Caki2 (cell line): ENCODE data around the gene PDGFC. TPM values are rescaled to one million over a fixed set of nuclear protein-coding genes. Genes with fewer than 3 reads are reported as not detected.
A peak's percentile ranks its signal among the peaks of the same experiment; 100 is the strongest.

Source experiments
- DNase-seq: peaks from one replicate; pipeline ENCODE4 v3.0.0-alpha.2; 2015; ENCODE audit warnings: low read depth
- in situ Hi-C: cut with HindIII; loops from 2 replicates; pipeline ENCODE4 v1.10.0; 2016; ENCODE audit warnings: low sequenced_read_pairs, low pct_unique_long_range_greater_than_20kb, mixed read lengths
- total RNA-seq: library from RNA; depleted of rRNA; stranded (reverse); fragments of >200 nt; shearing (Covaris generic); gene quantifications from 2 replicates; pipeline ENCODE4 v1.2.3, GENCODE V29; 2014; ENCODE audit warnings: low replicate concordance

Gene PDGFC
- total RNA-seq, 1 experiment from 2014 or later = 120 TPM

DNA sequence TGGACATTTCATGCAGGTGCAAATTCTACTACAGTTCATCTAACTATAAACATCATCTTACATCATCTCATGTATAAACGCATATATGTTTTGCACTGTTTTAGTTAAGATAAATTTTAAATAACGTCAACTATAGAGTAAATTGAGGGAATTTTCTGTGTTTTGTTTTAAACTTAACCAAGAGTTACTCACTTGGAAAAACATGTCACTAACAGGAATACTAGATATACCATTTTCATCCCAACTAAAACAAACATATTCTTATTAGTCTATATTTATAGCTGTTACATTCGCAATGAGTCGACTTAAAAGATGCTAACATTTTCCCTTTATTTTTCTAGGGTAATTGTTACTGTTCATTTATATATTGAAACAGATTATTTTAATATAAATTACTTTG, 159.6 kb downstream of the PDGFC start:
- no peak for DNase-seq
- in situ Hi-C loops = no loop called here

DNA sequence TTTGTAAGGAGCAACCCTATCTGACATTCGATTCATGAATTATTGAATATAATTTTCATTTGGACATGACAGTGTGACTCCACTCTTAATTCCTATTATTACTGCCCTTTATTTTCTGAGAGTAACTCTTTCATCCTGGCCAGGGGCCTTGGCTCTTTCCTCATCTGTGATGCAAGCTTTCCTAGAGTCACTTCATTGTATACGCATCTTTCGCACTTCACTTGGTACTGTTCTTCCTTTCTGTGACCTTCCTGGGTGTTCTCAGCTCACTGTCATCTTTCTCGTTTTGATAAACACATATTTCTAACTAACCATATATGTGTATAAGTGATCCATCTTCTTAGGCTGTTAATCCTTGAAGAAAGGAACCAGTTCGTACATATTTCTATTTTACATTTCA, 160.3 kb downstream of the PDGFC start:
- in situ Hi-C loops = no loop called here
- no peak for DNase-seq

GRCh38 chr4:156805696-156806095, 165.9 kb downstream of the PDGFC start:
- no peak for DNase-seq
- in situ Hi-C loops = no loop called here

DNA sequence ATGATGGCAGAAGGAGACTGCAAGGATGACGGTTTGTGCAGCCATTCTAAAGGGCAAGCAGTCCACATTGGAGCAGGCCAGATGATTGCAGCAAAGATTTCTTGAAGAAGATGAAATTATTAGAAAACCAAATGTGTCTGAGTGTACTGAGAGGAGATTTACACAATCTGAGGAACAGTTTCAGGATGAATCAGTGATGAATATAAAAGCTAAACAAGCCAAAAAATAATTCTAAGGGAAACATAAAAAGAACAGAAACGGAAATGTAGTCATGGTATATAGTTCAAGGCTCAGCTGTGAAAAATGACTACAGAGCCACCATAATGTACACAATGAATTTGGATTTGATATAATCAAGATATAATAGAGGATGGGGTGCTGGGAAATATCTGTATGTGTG, 168.5 kb downstream of the PDGFC start:
- no peak for DNase-seq
- in situ Hi-C loops = no loop called here

DNA sequence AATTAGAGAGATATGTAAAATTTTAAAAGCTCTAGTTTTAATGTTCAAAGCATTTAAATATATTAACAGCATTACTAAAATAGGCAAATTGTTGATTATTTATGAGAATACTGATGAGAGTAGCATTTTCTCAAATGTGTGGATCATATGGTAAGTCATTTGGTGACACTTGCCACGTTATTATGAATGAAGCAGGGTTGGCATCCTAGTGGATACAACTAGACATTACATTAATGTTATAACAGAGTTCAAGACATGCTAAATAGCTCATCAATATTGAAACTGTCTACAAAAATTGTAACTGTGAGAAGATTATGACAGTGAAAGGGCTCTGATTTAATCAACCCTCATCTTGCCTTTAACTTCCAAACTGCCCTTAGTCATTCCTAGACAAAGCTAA, 171.1 kb downstream of the PDGFC start:
- in situ Hi-C loops = no loop called here
- no peak for DNase-seq

DNA sequence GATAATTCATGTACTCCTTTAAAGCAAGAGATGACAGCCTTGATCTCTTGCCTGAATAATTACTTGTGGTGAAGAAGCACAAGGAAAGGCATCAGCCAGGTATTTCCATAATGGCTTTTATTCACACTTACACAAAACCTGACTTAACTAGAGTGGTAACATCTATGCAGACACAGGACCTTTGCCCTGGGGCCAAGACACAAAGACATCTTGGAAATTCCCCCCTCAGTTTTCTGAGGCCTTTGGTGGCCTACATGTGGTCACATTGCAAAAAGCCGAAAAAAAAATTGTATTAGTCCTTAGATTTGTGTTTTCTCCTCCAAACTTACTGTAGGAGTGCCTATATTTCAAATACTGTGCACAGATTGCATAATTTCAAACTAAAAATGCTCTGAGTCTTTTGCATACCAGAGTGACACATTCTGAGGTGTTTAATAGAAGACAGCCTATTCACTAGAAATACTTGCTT, 172.4 kb downstream of the PDGFC start:
- in situ Hi-C loops = no loop called here
- DNase-seq = no peak

- DNase-seq = no peak
- in situ Hi-C loops = no loop called here
Measured at GRCh38 chr4:156798438-156798837, 173.2 kb downstream of the PDGFC start.

- no peak for DNase-seq
- in situ Hi-C loops = no loop called here
Measured at GRCh38 chr4:156797206-156797605, 174.4 kb downstream of the PDGFC start.

GRCh38 chr4:156795727-156796126, 175.9 kb downstream of the PDGFC start:
- DNase-seq = no peak
- in situ Hi-C loops = no loop called here

- DNase-seq = no peak
- in situ Hi-C loops = no loop called here
Measured at GRCh38 chr4:156794863-156795262, 176.7 kb downstream of the PDGFC start.

DNA sequence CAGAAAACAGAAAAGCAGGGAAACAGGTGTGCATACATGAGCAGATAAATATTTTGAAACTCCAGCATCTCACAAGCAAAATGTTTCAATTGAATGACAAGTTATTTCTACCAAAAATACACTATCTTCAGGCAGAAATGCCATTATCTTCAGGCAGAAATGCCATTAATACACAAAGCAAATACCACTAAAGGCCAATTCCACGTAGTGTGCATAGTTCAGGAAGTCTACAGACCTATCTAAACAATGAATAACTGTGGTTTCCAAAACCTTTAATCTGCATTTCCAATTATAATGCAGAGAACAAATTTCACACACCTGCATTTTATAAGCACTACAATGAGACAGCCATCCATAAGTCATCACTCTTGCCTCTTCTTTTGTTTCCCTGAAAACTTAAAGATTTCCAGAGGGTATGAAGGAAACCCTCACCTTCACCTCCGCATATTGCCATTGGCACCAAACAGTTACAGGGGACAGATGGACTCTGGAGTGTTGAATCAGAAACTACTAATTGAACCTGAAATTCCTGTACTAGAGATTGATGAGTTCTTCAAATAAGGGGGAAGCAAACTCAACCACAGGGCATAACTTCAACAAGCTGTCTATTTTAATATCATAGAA, 179.0 kb downstream of the PDGFC start:
- DNase-seq = no peak
- in situ Hi-C loops = no loop called here

DNA sequence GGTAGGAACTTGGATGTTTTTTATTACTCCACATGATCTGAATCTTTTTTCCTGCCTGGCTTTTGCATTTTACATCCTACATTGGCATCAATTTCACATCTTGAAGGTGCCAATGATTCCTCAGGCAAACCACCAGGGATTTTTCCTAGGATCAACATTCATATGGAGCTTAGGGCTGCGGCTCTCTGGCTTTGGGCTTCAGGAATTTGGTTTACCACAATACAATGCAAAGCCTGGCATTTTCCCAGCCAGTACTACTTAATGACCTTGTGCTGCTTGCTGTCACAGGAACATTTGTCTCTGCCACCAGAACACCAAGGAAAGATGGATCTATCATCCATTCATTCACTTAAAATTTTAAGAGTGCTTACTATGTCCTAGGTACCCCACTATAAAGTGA, 180.7 kb downstream of the PDGFC start:
- DNase-seq = peak; percentile 42
- in situ Hi-C loops = no loop called here

DNA sequence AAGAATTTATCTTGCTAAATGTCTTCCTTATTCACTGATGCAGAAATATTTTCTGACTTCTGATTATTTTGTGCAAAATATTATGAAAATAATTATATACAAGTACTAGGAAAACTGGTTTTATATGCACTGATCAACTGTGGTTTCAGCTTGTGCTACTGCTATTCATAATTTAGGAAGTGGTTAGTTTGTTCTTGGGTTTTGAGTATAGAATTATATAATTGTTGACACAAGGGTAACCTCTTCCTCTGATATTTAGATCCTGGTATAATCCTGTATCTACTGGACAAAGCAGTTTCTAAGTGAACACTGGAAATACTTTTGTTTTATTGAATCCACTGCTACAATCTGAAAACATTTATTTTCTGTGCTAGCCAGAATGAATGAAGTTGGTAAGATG, 182.8 kb downstream of the PDGFC start:
- in situ Hi-C loops = no loop called here
- no peak for DNase-seq

DNA sequence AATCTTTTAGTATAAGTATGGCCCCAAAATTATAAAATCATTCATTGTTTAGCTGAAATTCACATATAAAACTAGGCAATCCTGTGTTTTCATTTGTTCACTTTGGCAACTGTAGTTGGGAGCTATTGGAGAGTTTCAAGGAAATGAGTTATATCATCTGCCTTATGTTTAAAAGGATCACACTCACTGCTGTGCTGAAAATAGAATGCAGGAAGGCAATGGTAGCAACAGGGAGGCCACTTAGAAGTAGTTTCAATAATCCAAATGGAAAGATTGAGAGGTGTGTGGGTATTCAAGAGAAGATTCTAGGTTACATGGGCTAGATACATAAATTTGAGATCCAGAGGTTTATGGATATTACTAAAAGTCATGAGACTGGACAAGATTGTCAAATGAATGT, 184.9 kb downstream of the PDGFC start:
- DNase-seq = no peak
- in situ Hi-C loops = no loop called here

DNA sequence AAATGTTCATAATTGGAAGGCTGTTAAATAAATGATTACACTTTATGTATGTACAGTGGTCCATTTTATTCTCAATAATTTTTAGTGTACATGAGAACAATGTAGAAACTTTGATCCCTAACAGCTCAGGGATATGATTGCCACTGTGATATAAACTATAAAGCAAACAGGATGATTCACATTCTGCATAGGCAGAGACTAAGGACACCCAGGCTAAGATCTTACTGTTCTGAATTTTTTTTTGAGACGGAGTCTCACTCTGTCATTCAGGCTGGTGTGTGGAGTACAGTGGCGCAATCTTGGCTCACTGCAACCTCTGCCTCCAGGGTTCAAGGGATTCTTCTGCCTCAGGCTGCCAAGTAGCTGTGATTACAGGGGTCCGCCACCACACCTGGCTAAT, 186.6 kb downstream of the PDGFC start:
- in situ Hi-C loops = no loop called here
- DNase-seq = no peak

GRCh38 chr4:156783966-156784365, 187.6 kb downstream of the PDGFC start:
- DNase-seq = no peak
- in situ Hi-C loops = no loop called here

DNA sequence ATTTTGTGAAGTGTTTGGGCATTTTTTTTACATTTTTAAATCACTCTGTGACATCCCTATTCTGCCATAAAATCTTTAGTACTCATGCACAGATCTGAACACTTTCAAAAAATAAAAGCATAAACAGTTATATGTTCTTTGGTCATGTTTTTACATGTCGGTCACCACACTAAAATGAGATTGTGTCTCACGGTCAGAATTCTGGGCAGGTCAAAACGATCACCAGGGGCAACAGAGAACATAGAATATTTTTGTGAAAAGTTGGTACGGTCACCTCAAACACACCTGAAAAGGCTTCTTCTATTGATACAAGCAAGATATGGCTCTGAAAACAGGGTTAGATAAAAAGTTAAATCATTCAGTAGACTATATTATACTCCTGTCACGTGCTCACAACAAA, 189.1 kb downstream of the PDGFC start:
- no peak for DNase-seq
- in situ Hi-C loops = no loop called here

DNA sequence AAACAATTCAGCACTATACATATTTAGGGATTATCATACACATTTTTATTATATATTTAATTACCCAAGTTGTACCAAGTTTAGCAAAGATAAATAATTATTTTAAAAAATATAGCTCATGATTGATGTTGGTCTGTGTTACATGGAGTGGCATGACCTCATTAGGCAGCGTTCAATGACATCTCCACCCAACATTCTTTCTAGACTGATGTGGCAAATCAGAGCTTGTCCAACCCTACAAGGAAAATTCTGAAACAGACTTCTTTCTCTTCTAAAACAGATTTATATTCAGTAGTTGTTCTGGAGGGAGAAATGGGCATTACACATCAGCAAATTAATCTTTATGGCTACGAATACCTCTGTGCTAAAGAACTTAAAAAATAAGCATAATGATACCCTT, 189.7 kb downstream of the PDGFC start:
- DNase-seq = peak; percentile 22
- in situ Hi-C loops = no loop called here

GRCh38 chr4:156779774-156780173, 191.8 kb downstream of the PDGFC start:
- peak; percentile 26 for DNase-seq
- in situ Hi-C loops = no loop called here

- no peak for DNase-seq
- in situ Hi-C loops = no loop called here
Measured at GRCh38 chr4:156779042-156779441, 192.6 kb downstream of the PDGFC start.

DNA sequence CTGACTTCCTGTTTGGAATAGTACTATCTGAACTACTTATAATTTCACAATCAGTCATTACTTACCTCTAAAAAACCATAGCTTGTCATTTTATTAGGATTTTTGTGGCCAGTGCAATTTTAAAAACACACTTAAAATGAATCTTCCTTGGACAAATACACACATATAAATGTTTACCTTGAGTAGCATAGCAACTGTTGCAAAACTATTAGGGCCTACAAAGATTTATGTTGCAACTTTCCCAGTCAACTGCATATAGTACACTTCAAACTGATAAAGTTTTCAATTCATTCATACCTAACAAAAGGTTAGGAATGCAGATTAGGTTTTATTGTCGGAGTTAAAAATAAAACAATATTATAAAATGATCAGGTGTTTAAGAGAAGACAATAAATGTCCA, 193.0 kb downstream of the PDGFC start:
- in situ Hi-C loops = no loop called here
- DNase-seq = peak; percentile 39
